ENCODE data around the gene TUBGCP2. TPM values are rescaled to one million over a fixed set of nuclear protein-coding genes. Genes with fewer than 3 reads are reported as not detected.

TUBGCP2 gene
- total and polyA plus RNA-seq, 2 experiments from 2014 or later = 39.7 to 53.9 TPM

GRCh38 chr10:133326745-133327650, 18.3 kb upstream of the TUBGCP2 start:
- Histone ChIP-seq H3K4me2 (ENCODE audit: unreplicated experiment) (no peak overlapping the region), H3K79me2 (ENCODE audit: insufficient read depth) (no peaks in the 10 kb centered on the region), H3K9ac (no peak overlapping the region), H4K20me1 (ENCODE audit: insufficient read depth) (no peaks in the 10 kb centered on the region), H3K4me3 (no peak overlapping the region), H3K9me3 (ENCODE audit: low read depth) (no peaks in the 10 kb centered on the region), H3K27me3 (replicated peaks; ENCODE audit: insufficient read depth) (peaks cover 43% of the 10 kb centered on the region), H3K36me3 (ENCODE audit: low read depth) (no peaks in the 10 kb centered on the region), H3K9me2 (ENCODE audit: insufficient read depth) (no peaks in the 10 kb centered on the region), H3K27ac (no peak overlapping the region), H2AFZ (no peak overlapping the region), H3K4me1 (ENCODE audit: insufficient read depth) (peaks cover 5% of the 10 kb centered on the region; the same call in 1 of the 2 replicates), H3F3A (ENCODE audit: insufficient read depth) (peaks cover 3% of the 10 kb centered on the region; the same call in 1 of the 2 replicates)
- in situ Hi-C loops (cut with MboI) = no loop called here
- no peak for TF ChIP-seq EZH2 (IDR thresholded peaks at IDR 0.05; ENCODE audit: insufficient read depth, poor library complexity, severe bottlenecking)
- no peak for TF ChIP-seq EZH2phosphoT487 (IDR thresholded peaks at IDR 0.05; ENCODE audit: insufficient read depth, low read depth)
- DNase-seq = peak; percentile 32
- WGBS, 2 experiments (ENCODE audit: low coverage in 1 of 2, low lambda C conversion rate in 2 of 2, missing lambda C conversion rate in 2 of 2) = 20 to 26% methylated on average over 24 to 26 of the region's 28 CpGs

DNA sequence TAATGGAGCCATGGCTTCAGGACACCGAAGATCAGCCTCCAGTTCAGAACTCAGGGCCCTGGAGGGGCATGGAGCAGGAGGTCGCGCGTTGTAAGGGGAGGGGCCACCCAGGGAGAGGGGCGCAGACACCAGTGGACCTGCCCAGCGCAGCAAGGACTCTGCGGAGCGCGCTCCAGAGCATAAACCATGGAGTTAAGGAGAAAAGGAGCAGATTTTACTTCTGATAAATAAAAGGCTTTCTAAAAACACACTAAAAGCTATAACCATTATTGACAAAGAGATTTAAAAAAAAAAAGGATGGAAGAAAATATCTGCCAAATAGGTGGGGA, 17.5 kb upstream of the TUBGCP2 start:
- no peaks in the 10 kb centered on the region for H3K79me2 ChIP-seq (ENCODE audit: insufficient read depth)
- DNase-seq = no peak
- no peaks in the 10 kb centered on the region for H3K36me3 ChIP-seq (ENCODE audit: low read depth)
- no peak overlapping the region for H3K9ac ChIP-seq
- H3K27ac ChIP-seq = no peak overlapping the region
- H3K4me2 ChIP-seq (ENCODE audit: unreplicated experiment) = no peak overlapping the region
- H4K20me1 ChIP-seq (ENCODE audit: insufficient read depth) = no peaks in the 10 kb centered on the region
- H3F3A ChIP-seq (ENCODE audit: insufficient read depth) = peaks cover 3% of the 10 kb centered on the region; the same call in 1 of the 2 replicates
- TF ChIP-seq EZH2 (IDR thresholded peaks at IDR 0.05; ENCODE audit: insufficient read depth, poor library complexity, severe bottlenecking) = peak; percentile 94
- TF ChIP-seq EZH2phosphoT487 (IDR thresholded peaks at IDR 0.05; ENCODE audit: insufficient read depth, low read depth) = peak; percentile 78; the same call in 1 of the 2 replicates
- no peaks in the 10 kb centered on the region for H3K9me2 ChIP-seq (ENCODE audit: insufficient read depth)
- H3K27me3 ChIP-seq (replicated peaks; ENCODE audit: insufficient read depth) = peaks cover 35% of the 10 kb centered on the region
- H3K4me3 ChIP-seq = peak overlapping the region; percentile 51; the same call in 1 of the 2 replicates
- in situ Hi-C loops (cut with MboI) = no loop called here
- H3K9me3 ChIP-seq (ENCODE audit: low read depth) = no peaks in the 10 kb centered on the region
- 21 to 22% methylated on average over 9 of the region's 9 CpGs for WGBS, 2 experiments (ENCODE audit: low coverage in 1 of 2, low lambda C conversion rate in 2 of 2, missing lambda C conversion rate in 2 of 2)
- H3K4me1 ChIP-seq (ENCODE audit: insufficient read depth) = peaks cover 5% of the 10 kb centered on the region; the same call in 1 of the 2 replicates
- peak overlapping the region; percentile 65; the same call in 1 of the 2 replicates for H2AFZ ChIP-seq

- H3F3A ChIP-seq (ENCODE audit: insufficient read depth) = peaks cover 3% of the 10 kb centered on the region; the same call in 1 of the 2 replicates
- H3K27ac ChIP-seq = no peak overlapping the region
- H3K4me2 ChIP-seq (ENCODE audit: unreplicated experiment) = peak overlapping the region; percentile 41
- H3K79me2 ChIP-seq (ENCODE audit: insufficient read depth) = no peaks in the 10 kb centered on the region
- peaks cover 5% of the 10 kb centered on the region; the same call in 1 of the 2 replicates for H3K4me1 ChIP-seq (ENCODE audit: insufficient read depth)
- peak overlapping the region; percentile 65 for H2AFZ ChIP-seq
- peak overlapping the region; percentile 51 for H3K4me3 ChIP-seq
- peak; percentile 45 for DNase-seq
- 3 to 7% methylated on average over 28 to 49 of the region's 91 CpGs for WGBS, 2 experiments (ENCODE audit: low coverage in 1 of 2, low lambda C conversion rate in 2 of 2, missing lambda C conversion rate in 2 of 2)
- TF ChIP-seq EZH2phosphoT487 (IDR thresholded peaks at IDR 0.05; ENCODE audit: insufficient read depth, low read depth) = 0 out of 2 replicates have a peak, but pooled peaks have one; percentile 57
- TF ChIP-seq EZH2 (IDR thresholded peaks at IDR 0.05; ENCODE audit: insufficient read depth, poor library complexity, severe bottlenecking) = no peak
- no peaks in the 10 kb centered on the region for H3K9me3 ChIP-seq (ENCODE audit: low read depth)
- no peaks in the 10 kb centered on the region for H3K9me2 ChIP-seq (ENCODE audit: insufficient read depth)
- no peak overlapping the region for H3K9ac ChIP-seq
- H3K36me3 ChIP-seq (ENCODE audit: low read depth) = no peaks in the 10 kb centered on the region
- H4K20me1 ChIP-seq (ENCODE audit: insufficient read depth) = no peaks in the 10 kb centered on the region
- H3K27me3 ChIP-seq (replicated peaks; ENCODE audit: insufficient read depth) = peaks cover 30% of the 10 kb centered on the region
- in situ Hi-C loops (cut with MboI) = no loop called here
Observed at GRCh38 chr10:133325440-133326222, 17.0 kb upstream of the TUBGCP2 start.

GRCh38 chr10:133324857-133325260, 16.2 kb upstream of the TUBGCP2 start:
- in situ Hi-C loops (cut with MboI) = no loop called here
- H3K4me1 ChIP-seq (ENCODE audit: insufficient read depth) = peaks cover 5% of the 10 kb centered on the region; the same call in 1 of the 2 replicates
- no peak overlapping the region for H3K4me2 ChIP-seq (ENCODE audit: unreplicated experiment)

More at GRCh38 chr10:133324857-133325260, 16.2 kb upstream of the TUBGCP2 start:
- H3K79me2 ChIP-seq (ENCODE audit: insufficient read depth) = no peaks in the 10 kb centered on the region
- peaks cover 3% of the 10 kb centered on the region; the same call in 1 of the 2 replicates for H3F3A ChIP-seq (ENCODE audit: insufficient read depth)
- no peak for TF ChIP-seq EZH2 (IDR thresholded peaks at IDR 0.05; ENCODE audit: insufficient read depth, poor library complexity, severe bottlenecking)
- no peak for TF ChIP-seq EZH2phosphoT487 (IDR thresholded peaks at IDR 0.05; ENCODE audit: insufficient read depth, low read depth)
- H2AFZ ChIP-seq = no peak overlapping the region
- no peak for DNase-seq
- H3K4me3 ChIP-seq = no peak overlapping the region
- H3K9me3 ChIP-seq (ENCODE audit: low read depth) = no peaks in the 10 kb centered on the region
- H3K36me3 ChIP-seq (ENCODE audit: low read depth) = no peaks in the 10 kb centered on the region
- H3K27me3 ChIP-seq (replicated peaks; ENCODE audit: insufficient read depth) = peaks cover 30% of the 10 kb centered on the region
- no peaks in the 10 kb centered on the region for H3K9me2 ChIP-seq (ENCODE audit: insufficient read depth)
- no peaks in the 10 kb centered on the region for H4K20me1 ChIP-seq (ENCODE audit: insufficient read depth)
- H3K9ac ChIP-seq = no peak overlapping the region
- H3K27ac ChIP-seq = no peak overlapping the region
- WGBS, 2 experiments (ENCODE audit: low coverage in 1 of 2, low lambda C conversion rate in 2 of 2, missing lambda C conversion rate in 2 of 2) = 21% methylated on average over 4 to 16 of the region's 20 CpGs

Data from GM23248 (cell line).